ENCODE results near the gene PIEZO1.

Gene PIEZO1

DNA sequence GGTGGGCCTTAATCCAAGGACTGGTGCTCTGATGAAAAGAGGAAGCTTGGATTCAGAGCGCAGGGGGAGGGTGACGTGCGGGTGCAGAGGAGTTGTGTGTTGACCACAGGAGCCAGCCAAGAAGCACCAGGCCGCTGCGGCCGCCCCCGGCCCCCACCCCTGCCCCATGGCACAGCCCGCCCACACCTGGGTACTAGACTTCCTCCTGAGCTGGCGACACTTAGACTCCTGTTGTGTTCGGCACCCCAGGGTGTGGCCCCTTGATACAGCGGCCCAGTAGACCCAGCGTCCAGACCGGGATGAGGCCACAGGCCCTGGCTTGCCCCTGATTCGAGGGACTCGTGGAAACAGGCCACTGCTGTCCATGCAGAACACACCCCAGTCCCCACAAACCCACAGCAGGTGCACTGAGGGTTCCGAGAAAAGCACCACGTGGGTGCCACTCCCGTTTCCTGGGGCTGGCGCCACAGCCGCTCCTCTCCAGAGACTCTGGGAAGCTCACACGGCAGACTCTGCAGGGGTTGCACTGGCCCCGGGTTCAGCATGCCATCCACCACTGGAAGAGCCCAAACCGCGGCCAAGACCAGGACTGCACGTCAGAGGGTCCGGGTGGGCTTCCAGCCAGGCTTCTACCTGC, 93.0 kb downstream of the PIEZO1 start:
- DNase-seq (ENCODE audit: low read depth in 2 of 2), result no peak

DNA sequence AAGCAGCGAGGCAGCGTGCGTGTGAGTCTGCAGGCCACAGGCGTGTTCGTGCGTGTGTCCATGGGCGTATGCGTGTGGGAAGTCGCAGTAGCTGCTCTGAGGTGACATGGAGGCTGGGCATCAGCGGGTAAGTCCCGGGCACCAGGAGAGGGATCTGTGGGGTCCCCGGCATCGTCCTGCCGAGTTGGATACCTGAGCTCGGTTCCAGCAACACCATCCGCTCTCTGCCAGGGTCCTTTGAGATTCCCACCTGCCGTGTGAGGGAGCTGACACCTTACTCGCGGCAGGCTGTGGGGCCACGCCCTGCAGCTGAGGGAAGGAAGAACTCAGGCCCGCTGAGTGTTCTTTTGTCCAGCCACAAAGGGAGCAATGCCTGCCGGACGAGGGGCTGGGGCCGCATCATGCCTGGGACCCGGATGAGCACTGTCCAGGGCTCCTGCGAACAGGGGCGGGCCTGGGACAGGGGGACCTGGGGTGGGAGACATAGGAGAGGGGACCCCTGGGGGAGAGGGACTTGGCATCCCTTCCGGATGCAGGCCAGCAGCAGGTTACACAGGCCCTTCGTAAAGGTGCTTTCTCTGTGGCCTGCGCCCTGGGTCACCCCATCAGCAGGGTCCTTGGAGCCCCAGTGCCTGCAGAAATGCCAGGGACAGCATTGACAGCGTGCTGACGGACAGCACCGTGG, 93.7 kb downstream of the PIEZO1 start:
- DNase-seq (ENCODE audit: low read depth in 2 of 2), result no peak

GRCh38 chr16:88690341-88691128, 94.5 kb downstream of the PIEZO1 start:
- DNase-seq (ENCODE audit: low read depth in 2 of 2), result no peak

DNA sequence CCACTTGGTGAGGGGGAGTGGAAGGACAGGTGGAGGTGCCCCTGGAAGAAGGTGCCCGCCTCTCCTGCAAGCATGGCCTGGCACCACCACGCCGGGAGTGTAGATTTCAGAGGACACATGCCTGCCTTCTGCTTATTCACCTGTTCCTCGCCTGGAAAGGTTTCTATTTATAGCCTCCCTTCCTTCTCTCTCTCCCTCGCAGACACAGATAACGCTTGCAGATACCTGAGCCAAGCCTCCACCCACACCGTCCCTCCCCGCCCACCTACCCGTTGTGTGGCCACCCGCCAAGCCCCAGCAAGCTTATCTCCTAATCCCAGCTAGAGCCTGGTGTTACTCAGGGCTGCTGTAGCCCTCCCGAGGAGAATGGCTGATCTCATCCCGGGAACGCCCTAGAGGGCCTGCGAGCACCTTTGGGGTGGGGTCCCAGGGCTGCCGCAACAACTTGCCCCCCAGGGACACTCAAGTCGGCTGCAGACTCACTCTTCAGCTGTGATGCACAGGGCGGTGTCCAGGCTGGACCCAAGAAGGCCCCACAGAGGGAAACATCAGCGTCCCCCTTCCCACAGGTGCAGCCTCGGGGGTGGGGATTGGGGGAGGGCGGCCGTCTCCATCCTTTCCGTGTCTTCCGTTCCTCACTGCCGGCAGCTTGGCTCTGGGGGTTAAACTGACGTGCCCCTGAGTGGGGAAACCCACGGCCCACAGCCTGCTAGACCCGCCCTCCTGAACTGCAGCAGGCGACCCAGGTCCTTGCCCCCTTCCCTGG, 96.8 kb downstream of the PIEZO1 start:
- no peak for DNase-seq (ENCODE audit: low read depth in 2 of 2)

GRCh38 chr16:88687676-88688012, 97.4 kb downstream of the PIEZO1 start:
- no peak for DNase-seq (ENCODE audit: low read depth in 2 of 2)

DNA sequence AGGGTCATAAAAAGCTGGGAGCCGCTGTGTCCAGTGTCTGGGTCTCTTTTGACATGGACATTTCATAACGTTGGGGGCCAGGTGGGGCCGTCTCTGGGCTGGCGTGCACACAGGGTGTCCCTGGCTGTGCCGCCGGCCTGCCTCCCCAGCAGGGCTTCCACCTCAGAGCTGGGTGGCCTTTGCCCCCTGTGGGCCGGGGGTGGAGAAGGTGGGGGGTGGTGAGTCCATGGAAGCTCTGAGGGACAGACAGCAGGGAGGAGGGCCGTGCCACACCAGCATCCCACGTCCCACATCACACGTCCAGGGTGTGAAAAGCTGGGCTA, 97.8 kb downstream of the PIEZO1 start:
- no peak for DNase-seq (ENCODE audit: low read depth in 2 of 2)

- DNase-seq (ENCODE audit: low read depth in 2 of 2), result peak; percentile 80 to 84
These were observed 98.4 kb downstream of the PIEZO1 start, which contains the start of gene SNAI3 for GRCh38 chr16:88686439-88687253. Gene SNAI3, minus strand, starts transcription at chr16:88686507. Its CDS starts 101 bp downstream, at chr16:88686406.

- DNase-seq (ENCODE audit: low read depth in 2 of 2), result no peak
These were observed 99.0 kb downstream of the PIEZO1 start for GRCh38 chr16:88686062-88686438.

GRCh38 chr16:88685156-88686061, 99.6 kb downstream of the PIEZO1 start:
- DNase-seq (ENCODE audit: low read depth in 2 of 2), result peak in 1 of 2 donors; percentile 58

- DNase-seq (ENCODE audit: low read depth in 2 of 2), result no peak
These were observed 100.4 kb downstream of the PIEZO1 start for GRCh38 chr16:88684569-88685155.

DNA sequence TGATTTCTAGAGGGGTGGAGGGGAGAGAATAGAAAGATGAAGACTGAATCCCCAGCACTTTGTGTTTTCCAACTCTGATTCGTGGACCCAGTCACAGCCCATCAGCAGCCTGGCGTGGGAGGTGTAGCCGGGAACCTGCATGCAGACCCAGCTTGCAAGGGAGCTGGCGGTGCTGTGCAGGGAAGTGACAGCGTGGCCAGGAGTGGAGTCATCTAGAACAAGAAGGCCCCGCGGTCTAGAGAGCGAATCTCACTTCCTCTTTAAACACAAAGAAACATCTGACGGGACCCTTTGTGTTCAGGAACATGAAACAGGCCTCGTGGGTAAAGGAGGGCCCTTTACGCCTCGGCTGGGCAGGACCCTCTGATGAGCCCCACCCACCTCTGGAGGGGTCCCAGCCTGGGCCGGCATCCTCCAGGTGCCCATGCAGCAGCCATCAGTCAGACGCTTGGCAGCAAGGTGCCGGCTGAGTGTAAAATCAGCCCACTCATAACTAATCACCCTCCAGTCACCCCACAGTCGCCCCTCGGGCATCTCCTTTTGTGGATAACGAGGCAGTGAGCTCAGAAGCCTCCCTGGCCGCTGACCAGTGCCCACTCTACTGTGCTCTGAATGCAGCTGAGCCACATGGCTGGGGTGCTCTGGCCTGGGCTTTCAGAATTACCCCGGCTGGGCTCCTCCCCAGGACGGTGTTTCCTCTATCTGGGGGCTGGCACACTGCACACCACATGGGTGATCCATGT, 103.1 kb downstream of the PIEZO1 start:
- peak in 1 of 2 donors; percentile 61 for DNase-seq (ENCODE audit: low read depth in 2 of 2)

- no peak for DNase-seq (ENCODE audit: low read depth in 2 of 2)
These were observed 103.8 kb downstream of the PIEZO1 start for GRCh38 chr16:88681084-88681680.

DNA sequence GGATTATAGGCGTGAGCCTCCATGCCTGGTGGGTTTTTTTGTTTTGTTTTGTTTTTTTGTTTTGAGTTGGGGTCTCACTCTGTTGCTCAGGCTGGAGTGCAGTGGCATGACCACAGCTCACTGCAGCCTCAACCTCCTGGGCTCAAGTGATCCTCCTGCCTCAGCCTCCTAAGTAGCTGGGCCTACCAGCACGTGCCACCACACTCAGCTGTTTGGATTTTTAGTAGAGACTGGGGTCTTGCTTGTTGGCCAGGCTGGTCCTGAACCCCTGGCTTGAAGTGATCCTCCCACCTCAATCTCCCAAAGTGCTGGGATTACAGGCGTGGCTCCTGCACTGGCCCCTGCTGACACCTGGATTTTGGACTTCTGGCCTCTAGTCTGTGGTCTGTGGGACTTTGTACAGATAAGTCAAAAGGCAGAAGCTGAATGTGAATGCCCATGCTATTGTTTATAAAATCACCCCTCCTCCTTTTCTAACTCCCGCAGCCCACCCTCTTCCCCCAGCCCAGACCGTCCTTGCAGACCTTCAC, 104.4 kb downstream of the PIEZO1 start:
- no peak for DNase-seq (ENCODE audit: low read depth in 2 of 2)

GRCh38 chr16:88678224-88678979, 106.6 kb downstream of the PIEZO1 start:
- DNase-seq (ENCODE audit: low read depth in 2 of 2), result no peak

DNA sequence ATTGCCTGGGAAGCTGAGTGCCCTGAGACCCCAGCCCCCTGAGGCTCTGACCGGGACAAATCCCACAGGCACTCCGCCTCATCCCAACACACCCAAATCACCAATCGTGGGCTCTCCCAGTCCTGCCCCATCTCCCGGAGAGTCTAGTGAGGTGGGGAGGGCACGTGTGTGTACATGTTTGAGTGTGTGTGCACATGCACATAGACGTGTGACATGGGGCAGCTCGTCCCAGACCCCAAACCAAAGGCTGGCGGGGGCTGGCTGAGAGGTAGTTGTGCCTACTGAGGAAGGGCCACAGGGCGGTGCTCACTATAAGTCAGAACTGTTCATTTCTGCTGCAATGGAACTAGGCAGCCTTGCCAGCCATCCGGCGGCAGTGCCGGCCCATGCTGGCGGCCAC, 107.3 kb downstream of the PIEZO1 start:
- DNase-seq (ENCODE audit: low read depth in 2 of 2), result no peak

DNA sequence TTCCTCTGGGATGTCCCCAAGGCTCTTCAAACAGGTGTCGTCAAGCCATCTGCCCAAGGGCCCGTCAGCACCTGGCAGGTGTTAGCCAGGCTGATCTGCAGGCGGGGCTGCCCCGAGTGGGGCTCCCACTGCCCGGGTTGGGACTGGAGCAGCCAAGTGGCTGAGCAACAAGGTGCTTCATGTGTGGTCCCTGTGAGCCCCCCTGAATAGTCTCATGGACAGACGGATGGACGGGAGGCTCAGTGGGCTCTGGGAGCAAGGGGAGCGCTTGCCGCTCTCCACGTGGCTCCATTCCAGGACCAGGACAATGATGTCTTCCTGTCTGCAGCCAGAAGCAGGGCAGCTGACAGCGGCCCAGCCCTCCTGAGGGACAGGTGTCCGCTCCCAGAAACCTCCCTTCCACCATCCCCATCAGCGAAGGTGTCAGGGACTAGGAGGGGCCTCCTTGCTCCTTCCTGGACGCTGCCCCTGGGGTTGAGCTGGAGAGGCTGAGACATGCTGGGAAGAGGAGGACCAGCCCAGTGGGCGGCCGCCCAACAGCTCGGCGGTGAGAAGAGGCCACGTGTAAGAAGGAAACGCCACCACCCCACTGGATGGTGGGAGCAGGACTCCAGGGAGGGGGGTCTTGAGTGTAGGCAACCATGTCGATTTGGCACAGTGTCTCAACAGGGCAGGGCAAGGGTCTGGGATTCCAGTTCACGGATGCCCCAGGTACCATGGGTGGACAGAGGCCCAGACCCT, 108.3 kb downstream of the PIEZO1 start:
- DNase-seq (ENCODE audit: low read depth in 2 of 2), result no peak

GRCh38 chr16:88673716-88674379, 111.2 kb downstream of the PIEZO1 start:
- no peak for DNase-seq (ENCODE audit: low read depth in 2 of 2)

All from activated CD4-positive, alpha-beta T cell treated with anti-CD3 and anti-CD28 coated beads for 24 hours (primary cell).